GM12875 (cell line): ENCODE measurements around the gene EIF4ENIF1.
"Not testable (repeated sequence)": the region's sequence is repeated elsewhere in the genome, so short reads cannot be mapped to it uniquely, and the experiment has no call there.

Experiments
- H3K4me3 ChIP-seq: one replicate; pipeline ENCODE4 v1.5.1; 2011; ENCODE audit warnings: low read depth, low read length, control low read depth
- TF ChIP-seq, protein P1 (sequence below): IDR thresholded peaks from 2 replicates; pipeline ENCODE4 v1.5.1; 2011; ENCODE audit warnings: low read depth, mild to moderate bottlenecking, control low read depth, inconsistent platforms, low read length, moderate library complexity, borderline replicate concordance; ENCODE audit not compliant: insufficient read depth

Gene EIF4ENIF1

DNA sequence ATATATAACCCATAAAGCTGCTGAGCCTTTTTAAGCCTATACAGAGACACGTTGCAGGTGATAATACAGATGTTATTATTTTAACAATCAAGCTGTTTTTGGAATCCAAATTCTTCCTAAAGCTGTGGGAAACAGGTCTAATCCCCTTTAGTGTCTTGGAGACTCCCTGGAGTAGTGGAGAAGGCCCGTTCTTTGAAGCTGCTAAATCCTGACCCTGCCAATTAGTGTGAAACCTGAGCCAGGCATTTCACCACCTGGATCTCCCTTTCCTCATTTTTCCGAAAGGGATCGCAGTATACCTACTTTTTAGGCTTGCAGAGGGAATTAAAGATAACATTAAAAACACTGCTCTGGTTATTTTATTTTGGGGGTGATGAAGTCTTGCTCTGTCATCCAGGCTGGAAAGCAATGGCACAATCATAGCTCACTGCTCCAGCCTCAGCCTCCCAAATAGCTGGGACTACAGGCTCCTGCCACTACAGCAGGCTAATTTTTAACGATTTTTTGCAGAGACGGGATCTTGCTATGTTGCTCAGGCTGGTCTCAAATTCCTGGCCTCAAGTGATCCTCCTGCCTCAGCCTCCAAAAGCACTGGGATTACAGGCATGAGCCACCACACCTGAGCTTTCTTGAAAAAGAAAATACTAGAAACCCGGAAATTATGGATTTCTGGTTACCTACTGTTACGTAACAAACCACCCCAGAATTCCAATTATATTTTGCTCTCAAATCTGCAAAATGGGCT lies 1.7 kb upstream of the EIF4ENIF1 start:
- TF ChIP-seq, protein P1, sequence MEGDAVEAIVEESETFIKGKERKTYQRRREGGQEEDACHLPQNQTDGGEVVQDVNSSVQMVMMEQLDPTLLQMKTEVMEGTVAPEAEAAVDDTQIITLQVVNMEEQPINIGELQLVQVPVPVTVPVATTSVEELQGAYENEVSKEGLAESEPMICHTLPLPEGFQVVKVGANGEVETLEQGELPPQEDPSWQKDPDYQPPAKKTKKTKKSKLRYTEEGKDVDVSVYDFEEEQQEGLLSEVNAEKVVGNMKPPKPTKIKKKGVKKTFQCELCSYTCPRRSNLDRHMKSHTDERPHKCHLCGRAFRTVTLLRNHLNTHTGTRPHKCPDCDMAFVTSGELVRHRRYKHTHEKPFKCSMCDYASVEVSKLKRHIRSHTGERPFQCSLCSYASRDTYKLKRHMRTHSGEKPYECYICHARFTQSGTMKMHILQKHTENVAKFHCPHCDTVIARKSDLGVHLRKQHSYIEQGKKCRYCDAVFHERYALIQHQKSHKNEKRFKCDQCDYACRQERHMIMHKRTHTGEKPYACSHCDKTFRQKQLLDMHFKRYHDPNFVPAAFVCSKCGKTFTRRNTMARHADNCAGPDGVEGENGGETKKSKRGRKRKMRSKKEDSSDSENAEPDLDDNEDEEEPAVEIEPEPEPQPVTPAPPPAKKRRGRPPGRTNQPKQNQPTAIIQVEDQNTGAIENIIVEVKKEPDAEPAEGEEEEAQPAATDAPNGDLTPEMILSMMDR = no peak
- no peak overlapping the region for H3K4me3 ChIP-seq

DNA sequence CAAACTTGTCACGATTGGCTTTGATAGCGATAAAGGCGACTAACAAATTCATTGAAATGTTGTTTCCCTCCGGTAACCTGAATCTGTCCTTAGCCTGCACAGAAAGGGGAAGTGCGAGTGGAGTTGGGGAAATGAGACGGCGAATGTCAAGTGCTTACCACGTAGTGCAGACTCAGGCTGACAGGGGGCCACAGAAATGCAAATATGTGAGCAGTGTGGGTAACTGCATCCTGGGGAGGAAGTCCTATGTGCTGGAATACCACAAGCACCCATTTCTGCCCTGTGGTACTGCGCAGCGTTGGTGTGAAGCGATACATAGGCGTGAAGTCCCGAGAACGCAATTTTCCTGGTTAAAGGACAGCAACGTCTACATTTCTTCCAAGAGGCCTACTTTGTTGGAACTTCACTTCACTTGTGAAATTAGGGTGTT lies 869 bp upstream of the EIF4ENIF1 start:
- TF ChIP-seq, protein P1 = no peak
- peak overlapping the region; percentile 80 for H3K4me3 ChIP-seq

DNA sequence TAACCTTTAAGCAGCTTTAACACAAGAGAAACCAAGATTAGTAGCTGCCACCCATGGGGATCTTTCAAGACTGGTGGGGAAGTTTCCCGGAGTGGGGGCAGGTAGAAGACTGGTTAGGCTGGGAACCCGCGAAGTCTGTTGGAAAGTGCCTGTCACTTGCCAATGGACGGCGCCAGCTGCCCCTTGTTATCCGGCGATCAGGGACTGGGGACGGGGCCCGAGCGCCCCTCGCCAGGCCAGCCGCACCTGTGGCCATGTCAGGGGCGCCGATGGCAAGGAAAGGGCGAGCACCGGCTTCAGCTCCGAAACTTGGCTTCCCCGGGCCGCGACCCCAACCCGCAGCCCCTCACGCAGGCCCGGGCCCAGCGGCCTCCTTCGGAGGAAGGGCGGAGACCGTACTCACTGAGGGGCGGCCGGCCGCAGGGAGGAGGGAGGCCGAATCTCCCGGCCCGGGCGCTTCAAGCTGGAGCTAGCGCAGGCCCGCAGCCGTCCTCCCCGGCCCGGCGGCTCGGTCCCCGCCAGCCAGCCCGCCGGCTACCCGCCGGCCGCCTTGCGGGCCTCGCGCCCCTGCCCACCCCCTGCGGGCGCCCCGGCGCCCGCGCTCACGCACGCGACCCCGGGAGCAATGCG lies 539 bp downstream of the EIF4ENIF1 start:
- TF ChIP-seq, protein P1 = no peak
- peak overlapping the region; percentile 80 for H3K4me3 ChIP-seq

DNA sequence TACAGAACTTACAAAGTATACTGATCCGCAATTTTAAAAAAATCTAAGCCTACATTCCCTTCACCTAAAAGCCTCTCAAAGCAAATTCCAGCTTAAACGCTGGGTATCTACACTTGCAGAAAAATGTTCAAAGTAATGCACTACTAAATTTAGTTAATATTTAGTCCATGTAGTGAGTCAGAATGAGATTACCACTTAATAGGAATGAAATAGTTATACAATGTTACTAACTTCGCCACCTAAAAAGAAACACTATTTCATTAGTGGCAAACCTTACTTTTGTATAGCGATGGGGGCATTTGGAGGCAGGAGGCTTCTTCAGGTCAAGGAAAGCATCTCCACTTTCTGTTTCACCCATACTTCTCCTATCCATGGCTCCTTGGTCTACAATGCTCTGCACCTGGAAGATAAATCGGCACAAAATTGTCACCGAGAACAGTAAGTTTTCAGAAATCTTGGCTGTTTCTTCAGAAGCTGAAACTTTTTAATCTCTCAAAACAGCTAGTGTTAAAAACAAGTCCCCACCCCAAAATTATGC lies 1.2 kb downstream of the EIF4ENIF1 start:
- TF ChIP-seq, protein P1 = no peak
- peak overlapping the region; percentile 80 for H3K4me3 ChIP-seq

DNA sequence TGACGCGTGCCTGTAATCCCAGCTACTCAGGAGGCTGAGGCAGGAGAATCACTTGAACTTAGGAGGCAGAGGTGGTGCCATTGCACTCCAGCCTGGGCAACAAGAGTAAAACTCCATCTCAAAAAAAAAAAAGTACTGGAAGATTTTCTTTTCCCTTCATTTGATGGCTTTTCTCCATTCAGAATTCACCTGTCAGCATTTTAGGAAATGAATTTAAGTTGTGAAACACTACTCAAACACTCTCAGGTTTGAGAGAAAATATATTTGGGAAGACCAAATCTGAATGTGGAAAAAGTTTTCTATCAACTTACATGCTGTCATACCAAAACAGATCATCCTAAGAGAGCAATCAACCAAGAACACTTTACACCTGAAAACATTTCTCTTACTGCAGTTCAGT lies 2.7 kb downstream of the EIF4ENIF1 start:
- no peak overlapping the region for H3K4me3 ChIP-seq
- TF ChIP-seq, protein P1 = no peak

DNA sequence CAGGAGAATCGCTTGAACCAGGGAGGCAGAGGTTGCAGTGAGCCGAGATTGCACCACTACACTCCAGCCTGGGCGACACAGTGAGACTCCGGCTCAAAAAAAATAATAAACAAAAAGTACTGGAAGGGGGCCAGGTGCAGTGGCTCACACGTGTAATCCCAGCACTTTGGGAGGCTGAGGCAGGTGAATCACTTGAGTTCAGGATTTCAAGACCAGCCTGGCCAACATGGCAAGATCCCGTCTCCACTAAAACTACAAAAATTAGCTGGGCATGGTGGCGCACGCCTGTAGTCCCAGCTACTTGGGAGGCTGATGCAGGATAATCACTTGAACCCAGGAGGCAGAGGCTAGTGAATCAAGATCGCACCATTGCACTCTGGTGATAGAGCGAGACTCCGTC lies 3.3 kb downstream of the EIF4ENIF1 start:
- not testable (repeated sequence) for H3K4me3 ChIP-seq

DNA sequence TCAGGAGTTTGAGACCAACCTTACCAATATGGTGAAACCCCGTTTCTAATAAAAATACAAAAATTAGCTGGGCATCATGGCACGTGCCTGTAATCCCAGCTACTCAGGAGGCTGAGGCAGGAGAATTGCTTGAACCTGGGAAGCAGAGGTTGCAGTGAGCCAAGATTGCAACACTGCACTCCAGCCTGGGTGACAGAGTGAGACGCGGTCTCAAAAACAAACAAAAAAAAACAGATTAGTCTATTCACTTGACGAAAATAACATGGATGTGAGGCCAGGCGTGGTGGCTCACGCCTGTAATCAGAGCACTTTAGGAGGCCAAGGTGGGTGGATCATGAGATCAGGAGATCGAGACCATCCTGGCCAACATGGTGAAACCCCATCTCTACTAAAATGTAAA lies 7.2 kb downstream of the EIF4ENIF1 start:
- H3K4me3 ChIP-seq = not testable (repeated sequence)

DNA sequence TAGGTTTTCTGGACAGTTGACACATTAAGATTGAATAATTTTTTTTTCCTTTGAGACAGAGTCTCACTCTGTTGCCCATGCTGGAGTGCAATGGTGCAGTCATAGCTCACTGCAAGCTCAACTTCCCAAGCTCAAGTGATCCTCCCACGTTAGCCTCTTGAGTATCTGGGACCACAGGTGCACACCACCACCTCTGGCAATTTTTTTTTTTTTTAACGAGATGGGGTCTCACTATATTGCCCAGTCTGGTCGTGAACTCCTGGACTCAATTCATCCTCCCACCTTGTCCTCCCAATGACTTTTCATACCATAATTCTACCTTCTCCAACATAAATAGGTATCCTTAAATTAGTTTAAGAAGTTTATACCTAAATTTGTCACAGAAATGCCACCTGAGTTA lies 8.5 kb downstream of the EIF4ENIF1 start:
- no peak overlapping the region for H3K4me3 ChIP-seq
- TF ChIP-seq, protein P1 = no peak
